PC-9 (cell line): Measurements from ENCODE around the gene HOXD10. TPM values are rescaled to one million over a fixed set of nuclear protein-coding genes. Genes with fewer than 3 reads are reported as not detected.
A peak's percentile ranks its signal among the peaks of the same experiment; 100 is the strongest.

ENCODE experiments used
- BruUV-seq: library from RNA; stranded (reverse); fragments of 400-500 nt; replicated peaks from 2 replicates; lab custom pipeline; 2021; lab: Mats Ljungman, UMichigan
- CTCF ChIA-PET: fragments of 300-600 bp; sonication (Branson Sonifier 250); formaldehyde crosslinking; loops from one replicate; lab custom pipeline; 2022; ENCODE audit warnings: antibody characterized with exemption; lab: Charles Lee
- POLR2A ChIA-PET: fragments of 300-600 bp; sonication (Branson Sonifier 250); formaldehyde crosslinking; loops from one replicate; lab custom pipeline; 2022; ENCODE audit warnings: antibody characterized with exemption; ENCODE audit not compliant: unreplicated experiment; lab: Charles Lee
- DNase-seq, 2 experiments: peaks; one replicate each; pipeline versions ENCODE4 v3.0.0 to v3.0.0-alpha.2; 2015 to 2022; ENCODE audit warnings: mixed read lengths in 1 of 2
- H2AFZ ChIP-seq: fragments of 200-600 bp; sonication (generic); 2 replicates; pipeline ENCODE4 v1.8.1; 2017; ENCODE audit warnings: antibody characterized with exemption
- H3F3A ChIP-seq: fragments of 200-600 bp; sonication (generic); 2 replicates; pipeline ENCODE4 v1.8.1; 2017; ENCODE audit warnings: antibody characterized with exemption, mild to moderate bottlenecking, low read depth; ENCODE audit not compliant: insufficient read depth
- H3K27ac ChIP-seq: fragments of 200-600 bp; sonication (generic); 2 replicates; pipeline ENCODE4 v1.6.1; 2016; ENCODE audit warnings: mixed run types
- H3K27me3 ChIP-seq: fragments of 200-600 bp; sonication (generic); 2 replicates; pipeline ENCODE4 v1.6.1; 2016; ENCODE audit warnings: low read depth, mixed run types; ENCODE audit not compliant: insufficient read depth
- H3K36me3 ChIP-seq: fragments of 200-600 bp; sonication (generic); 2 replicates; pipeline ENCODE4 v1.6.1; 2016; ENCODE audit warnings: low read depth, mixed run types
- H3K4me1 ChIP-seq: fragments of 200-600 bp; sonication (generic); replicated peaks from 2 replicates; pipeline ENCODE4 v1.6.1; 2016; ENCODE audit warnings: mixed run types; ENCODE audit not compliant: insufficient read depth
- H3K4me2 ChIP-seq: fragments of 200-600 bp; sonication (generic); 2 replicates; pipeline ENCODE4 v1.6.1; 2017; ENCODE audit warnings: mixed run types
- H3K4me3 ChIP-seq: fragments of 200-600 bp; sonication (generic); 2 replicates; pipeline ENCODE4 v1.6.1; 2016; ENCODE audit warnings: mixed run types
- H3K79me2 ChIP-seq: fragments of 200-600 bp; sonication (generic); 2 replicates; pipeline ENCODE4 v1.6.1; 2017; ENCODE audit warnings: low read depth, mixed run types
- H3K9me2 ChIP-seq: fragments of 200-600 bp; sonication (generic); 2 replicates; pipeline ENCODE4 v1.8.1; 2017; ENCODE audit warnings: mild to moderate bottlenecking; ENCODE audit not compliant: insufficient read depth
- H3K9me3 ChIP-seq: fragments of 200-600 bp; sonication (generic); 2 replicates; pipeline ENCODE4 v1.8.1; 2016; ENCODE audit warnings: low read depth; ENCODE audit not compliant: insufficient read depth
- H4K20me1 ChIP-seq: fragments of 200-600 bp; sonication (generic); 2 replicates; pipeline ENCODE4 v1.8.1; 2017; ENCODE audit not compliant: insufficient read depth
- EZH2 ChIP-seq: fragments of 200-600 bp; sonication (generic); IDR thresholded peaks from 2 replicates; pipeline ENCODE4 v1.8.0; 2017; ENCODE audit warnings: antibody characterized with exemption, low read depth
- intact Hi-C: fragments of 100-400 bp; cut with micrococcal nuclease; formaldehyde crosslinking; loops from one replicate; pipeline ENCODE4 v1.10.0; 2022; ENCODE audit not compliant: unreplicated experiment
- total RNA-seq: library from RNA; stranded (reverse); gene quantifications from 2 replicates; pipeline ENCODE4 v1.2.3, GENCODE V29; 2021
- TF ChIP-seq, protein P1 (sequence below): fragments of 200-600 bp; sonication (generic); conservative IDR thresholded peaks from 2 replicates; pipeline ENCODE4 v1.6.1; 2017; ENCODE audit warnings: mixed run types, antibody characterized with exemption, mild to moderate bottlenecking, moderate library complexity

The HOXD10 gene
- total RNA-seq, 1 experiment from 2014 or later: not detected

DNA sequence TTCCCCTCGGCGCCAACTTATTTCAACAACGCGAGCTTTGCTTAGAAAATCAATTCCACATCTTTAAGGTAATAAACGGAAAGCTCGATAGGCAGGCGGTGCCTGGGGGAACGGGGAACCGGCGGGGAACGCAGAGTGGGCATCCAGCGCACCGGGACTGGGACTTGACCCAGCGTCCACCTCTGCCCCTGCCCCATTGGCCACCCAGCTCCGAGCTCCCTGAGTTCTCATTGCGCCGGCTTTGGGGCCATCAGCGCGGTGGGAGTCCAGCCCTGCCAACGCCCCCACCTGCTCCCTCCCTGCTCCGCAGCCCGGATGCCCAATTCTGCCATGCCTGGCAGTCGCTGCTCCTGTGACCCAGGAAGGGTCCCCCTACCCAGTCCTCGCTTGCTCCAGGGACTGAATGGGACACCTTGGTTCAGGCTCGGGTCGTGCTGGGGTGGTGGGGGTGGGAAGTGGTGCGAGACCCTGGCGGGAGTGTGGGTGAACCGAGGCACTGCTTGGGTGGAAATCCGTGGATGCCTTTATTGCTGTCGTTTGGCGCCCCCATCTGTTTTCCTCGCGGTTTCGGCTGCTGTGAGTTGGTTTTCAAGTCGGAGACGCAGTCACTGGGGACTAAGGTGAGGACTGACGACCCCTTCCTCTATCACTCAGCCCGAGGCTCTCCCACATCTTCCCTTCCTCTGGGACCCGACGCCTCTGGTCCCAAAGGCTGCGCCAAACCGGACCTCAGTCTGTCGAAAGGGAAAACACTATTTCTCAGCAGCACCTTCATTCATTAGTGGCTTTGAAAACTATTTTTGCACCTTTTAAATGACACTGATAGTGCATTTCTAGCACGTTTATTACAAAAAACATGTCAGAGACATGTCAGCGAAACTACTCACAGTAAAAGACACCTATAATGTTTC lies 30.5 kb upstream of the HOXD10 start:
- H3K9me2 ChIP-seq: no peaks in the 10 kb centered on the region
- H3F3A ChIP-seq: no peaks in the 10 kb centered on the region
- no peak overlapping the region for H3K4me3 ChIP-seq
- intact Hi-C loops: loop anchor here (1.0 to 2.0 kb wide), 5 partner anchors 121 to 1337 kb away; no protein-coding TSS in a partner anchor
- ChIA-PET CTCF (interaction anchor here (0.6 to 0.7 kb wide), 2 partner anchors 672 to 1080 kb away, joined by 3 to 4 read pairs; no protein-coding TSS in a partner anchor), POLR2A (no interaction called here)
- no peaks in the 10 kb centered on the region for H3K4me1 ChIP-seq
- no peaks in the 10 kb centered on the region for H3K79me2 ChIP-seq
- no TSS peak for BruUV-seq
- no peaks in the 10 kb centered on the region; the same call in 1 of the 2 replicates for H3K9me3 ChIP-seq
- no peaks in the 10 kb centered on the region for H4K20me1 ChIP-seq
- H3K27ac ChIP-seq: no peak overlapping the region
- peaks cover 65% of the 10 kb centered on the region for H3K27me3 ChIP-seq
- no peaks in the 10 kb centered on the region for H3K36me3 ChIP-seq
- DNase-seq: peak in 1 of 2 experiments; percentile 30
- H3K4me2 ChIP-seq: no peak overlapping the region
- H2AFZ ChIP-seq: no peak overlapping the region
- TF ChIP-seq EZH2: no peak
- TF ChIP-seq, protein P1, sequence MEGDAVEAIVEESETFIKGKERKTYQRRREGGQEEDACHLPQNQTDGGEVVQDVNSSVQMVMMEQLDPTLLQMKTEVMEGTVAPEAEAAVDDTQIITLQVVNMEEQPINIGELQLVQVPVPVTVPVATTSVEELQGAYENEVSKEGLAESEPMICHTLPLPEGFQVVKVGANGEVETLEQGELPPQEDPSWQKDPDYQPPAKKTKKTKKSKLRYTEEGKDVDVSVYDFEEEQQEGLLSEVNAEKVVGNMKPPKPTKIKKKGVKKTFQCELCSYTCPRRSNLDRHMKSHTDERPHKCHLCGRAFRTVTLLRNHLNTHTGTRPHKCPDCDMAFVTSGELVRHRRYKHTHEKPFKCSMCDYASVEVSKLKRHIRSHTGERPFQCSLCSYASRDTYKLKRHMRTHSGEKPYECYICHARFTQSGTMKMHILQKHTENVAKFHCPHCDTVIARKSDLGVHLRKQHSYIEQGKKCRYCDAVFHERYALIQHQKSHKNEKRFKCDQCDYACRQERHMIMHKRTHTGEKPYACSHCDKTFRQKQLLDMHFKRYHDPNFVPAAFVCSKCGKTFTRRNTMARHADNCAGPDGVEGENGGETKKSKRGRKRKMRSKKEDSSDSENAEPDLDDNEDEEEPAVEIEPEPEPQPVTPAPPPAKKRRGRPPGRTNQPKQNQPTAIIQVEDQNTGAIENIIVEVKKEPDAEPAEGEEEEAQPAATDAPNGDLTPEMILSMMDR: peak; percentile 62

DNA sequence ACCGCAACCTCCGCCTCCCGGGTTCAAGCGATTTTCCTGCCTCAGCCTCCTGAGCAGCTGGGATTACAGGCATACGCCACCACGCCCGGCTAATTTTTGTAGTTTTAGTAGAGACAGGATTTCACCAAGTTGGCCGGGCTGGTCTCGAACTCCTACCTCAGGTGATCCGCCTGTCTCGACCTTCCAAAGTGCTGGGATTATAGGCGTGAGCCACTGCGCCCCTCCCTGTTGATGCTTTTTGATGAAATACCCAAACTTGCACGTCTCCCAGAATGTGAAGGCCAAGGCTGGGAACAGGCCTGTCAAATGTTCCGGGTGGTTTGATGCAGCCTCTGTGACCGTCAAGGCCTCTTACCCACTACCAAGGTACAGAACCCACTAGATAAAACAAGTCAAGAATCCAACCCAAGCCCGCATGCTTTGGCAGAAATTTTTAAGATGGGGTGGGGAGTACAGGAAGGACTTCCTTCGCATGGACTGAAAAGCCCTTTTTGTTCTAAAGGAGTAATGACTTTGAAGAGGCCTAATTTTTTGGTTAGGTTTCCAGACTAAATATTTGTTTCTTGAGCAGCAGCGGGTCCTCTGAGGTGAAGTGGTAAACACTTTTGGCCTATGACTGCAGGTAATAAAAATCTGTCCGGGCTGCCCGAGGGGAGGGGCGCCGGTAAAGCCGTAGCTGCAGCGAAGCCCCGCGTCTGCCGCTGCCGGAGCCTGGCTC lies 29.1 kb upstream of the HOXD10 start:
- no peak overlapping the region for H3K4me3 ChIP-seq
- POLR2A ChIA-PET: no interaction called here

More for the DNA sequence above, 29.1 kb upstream of the HOXD10 start:
- no peak overlapping the region for H3K4me2 ChIP-seq
- H3K36me3 ChIP-seq: no peaks in the 10 kb centered on the region
- no peak overlapping the region for H3K27ac ChIP-seq
- CTCF ChIA-PET: no interaction called here
- DNase-seq: no peak
- no peaks in the 10 kb centered on the region for H3K4me1 ChIP-seq
- no peaks in the 10 kb centered on the region for H3F3A ChIP-seq
- H3K9me3 ChIP-seq: no peaks in the 10 kb centered on the region
- TF ChIP-seq, protein P1: no peak
- intact Hi-C loops: loop anchor here (2.0 kb wide), 3 partner anchors 123 to 1339 kb away; no protein-coding TSS in a partner anchor
- H2AFZ ChIP-seq: no peak overlapping the region
- BruUV-seq: no TSS peak
- no peaks in the 10 kb centered on the region for H4K20me1 ChIP-seq
- H3K9me2 ChIP-seq: no peaks in the 10 kb centered on the region
- H3K27me3 ChIP-seq: peaks cover 76% of the 10 kb centered on the region
- no peaks in the 10 kb centered on the region for H3K79me2 ChIP-seq
